Left renal cortex interstitium (tissue), 4 donors: ENCODE measurements around the gene CHMP4A. TPM values are rescaled to one million over a fixed set of nuclear protein-coding genes. Genes with fewer than 3 reads are reported as not detected.
A peak's percentile ranks its signal among the peaks of the same experiment; 100 is the strongest.

ENCODE experiments used
- DNase-seq, 4 donors: peaks; one replicate each; pipeline ENCODE4 v3.0.0-alpha.2; 2013; ENCODE audit warnings: low read depth in 4 of 4, low spot score in 2 of 4, missing footprints in 1 of 4
- polyA plus RNA-seq, 4 donors: library from polyadenylated mRNA; unstranded; fragments of 120-200 nt; gene quantifications; one replicate each; pipeline ENCODE4 v1.2.1, GENCODE V29; 2013; ENCODE audit not compliant: insufficient read length in 4 of 4

CHMP4A gene
- polyA plus RNA-seq, 4 donors: 43.3 to 76.6 (median 53.2) TPM

- DNase-seq: no peak
Measured at GRCh38 chr14:24198814-24199524, 14.3 kb downstream of the CHMP4A start.

DNA sequence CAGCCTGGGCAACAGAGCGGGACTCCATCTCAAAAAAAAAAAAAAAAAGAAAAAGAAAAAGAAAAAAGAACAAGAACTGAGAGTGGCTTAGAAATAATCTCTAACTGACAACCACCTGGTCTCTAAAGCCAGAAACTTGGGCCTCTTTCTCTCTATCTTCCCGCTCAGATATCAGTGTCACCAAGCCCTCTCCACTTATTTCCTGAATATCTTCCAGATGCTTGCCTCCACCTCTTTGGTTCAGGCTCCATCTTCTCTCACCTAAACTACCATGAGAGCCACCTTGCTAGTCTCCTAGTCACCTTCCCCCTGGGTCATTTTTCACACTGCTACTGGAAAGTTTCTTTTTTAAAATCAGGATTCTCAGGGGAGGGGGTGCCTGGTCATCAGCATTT, 16.2 kb downstream of the CHMP4A start:
- DNase-seq: no peak

- DNase-seq: no peak
Measured at GRCh38 chr14:24196071-24197055, 16.9 kb downstream of the CHMP4A start.

GRCh38 chr14:24195186-24196070, 17.9 kb downstream of the CHMP4A start, which contains the start of gene TM9SF1:
TSS of gene TM9SF1 (minus strand) at chr14:24195441. CDS start at chr14:24195019, 422 bp downstream.
- peak in 3 of 4 donors; percentile 78 to 88 (median 84) for DNase-seq

GRCh38 chr14:24194873-24195185, 18.5 kb downstream of the CHMP4A start:
- DNase-seq: no peak

GRCh38 chr14:24194186-24194872, 19.0 kb downstream of the CHMP4A start:
- DNase-seq: no peak

GRCh38 chr14:24192933-24193332, 20.4 kb downstream of the CHMP4A start:
- DNase-seq: no peak

- no peak for DNase-seq
Measured at GRCh38 chr14:24190416-24190815, 22.9 kb downstream of the CHMP4A start.

- no peak for DNase-seq
Measured at GRCh38 chr14:24189460-24189859, 23.8 kb downstream of the CHMP4A start.

GRCh38 chr14:24189059-24189375, 24.3 kb downstream of the CHMP4A start:
- DNase-seq: no peak

DNA sequence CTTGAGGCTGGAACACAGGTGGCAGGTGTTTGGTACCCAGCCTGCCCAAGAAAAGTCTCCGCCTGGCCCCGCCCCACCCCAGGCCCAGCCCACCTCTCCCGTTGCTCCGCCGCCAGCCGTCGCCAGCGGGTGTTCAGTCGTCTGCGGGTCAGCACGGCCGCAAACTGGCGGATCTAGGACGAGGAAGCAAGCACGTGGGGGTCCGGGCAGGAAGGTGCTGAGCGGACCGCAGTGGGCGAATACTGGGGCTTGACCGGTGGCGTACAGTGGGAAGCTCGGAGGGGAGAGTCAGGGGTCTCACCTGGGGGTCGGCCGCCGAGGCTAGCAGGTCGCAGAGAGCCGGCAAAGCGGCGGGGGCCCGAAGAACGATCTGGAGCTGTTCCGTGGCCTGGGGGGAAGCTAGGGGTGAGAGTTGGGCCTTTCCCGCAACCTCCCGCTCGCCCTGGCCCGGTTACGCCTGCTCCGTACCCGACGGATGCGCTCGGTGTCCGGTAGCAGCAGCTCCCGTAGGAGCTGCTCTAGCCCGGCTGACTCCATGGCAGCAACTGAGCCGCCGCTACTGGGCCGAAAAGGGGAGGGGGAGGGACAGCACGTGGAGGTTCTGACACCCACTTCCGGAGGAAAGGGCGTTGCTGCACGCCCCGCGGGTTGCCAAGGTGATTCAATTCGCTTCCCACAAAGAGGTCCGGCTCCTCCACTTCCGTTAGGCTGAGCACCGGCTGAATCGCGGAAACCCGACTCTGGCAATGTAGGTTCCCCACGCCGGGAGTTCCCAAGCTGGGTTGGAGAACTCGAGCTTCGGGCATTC, 24.8 kb downstream of the CHMP4A start, which contains the start of gene IPO4:
IPO4 (minus strand) TSS at position 566 of the 808 bp plus-strand sequence; CDS start at position 537, 29 bp downstream.
- peak in 3 of 4 donors; percentile 83 to 95 (median 87) for DNase-seq

DNA sequence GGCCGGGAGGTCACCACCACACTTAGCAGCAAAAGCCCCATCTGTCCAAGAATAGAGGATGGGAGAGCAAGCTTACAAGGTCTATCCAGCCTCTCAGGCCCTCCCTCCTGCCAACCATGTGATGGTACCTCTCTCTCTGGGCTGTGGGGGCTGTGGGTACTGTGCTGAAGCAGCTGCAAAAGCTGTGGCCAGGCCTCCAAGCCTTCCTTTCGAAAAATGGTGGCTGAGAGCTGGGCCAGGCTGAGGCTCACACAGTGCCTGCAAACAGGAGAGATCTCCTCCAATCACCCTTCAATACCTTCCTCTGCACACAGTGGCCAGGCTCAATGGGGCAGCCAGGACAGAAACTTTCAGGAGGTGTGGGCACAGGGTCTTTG, 25.8 kb downstream of the CHMP4A start:
- DNase-seq: no peak

DNA sequence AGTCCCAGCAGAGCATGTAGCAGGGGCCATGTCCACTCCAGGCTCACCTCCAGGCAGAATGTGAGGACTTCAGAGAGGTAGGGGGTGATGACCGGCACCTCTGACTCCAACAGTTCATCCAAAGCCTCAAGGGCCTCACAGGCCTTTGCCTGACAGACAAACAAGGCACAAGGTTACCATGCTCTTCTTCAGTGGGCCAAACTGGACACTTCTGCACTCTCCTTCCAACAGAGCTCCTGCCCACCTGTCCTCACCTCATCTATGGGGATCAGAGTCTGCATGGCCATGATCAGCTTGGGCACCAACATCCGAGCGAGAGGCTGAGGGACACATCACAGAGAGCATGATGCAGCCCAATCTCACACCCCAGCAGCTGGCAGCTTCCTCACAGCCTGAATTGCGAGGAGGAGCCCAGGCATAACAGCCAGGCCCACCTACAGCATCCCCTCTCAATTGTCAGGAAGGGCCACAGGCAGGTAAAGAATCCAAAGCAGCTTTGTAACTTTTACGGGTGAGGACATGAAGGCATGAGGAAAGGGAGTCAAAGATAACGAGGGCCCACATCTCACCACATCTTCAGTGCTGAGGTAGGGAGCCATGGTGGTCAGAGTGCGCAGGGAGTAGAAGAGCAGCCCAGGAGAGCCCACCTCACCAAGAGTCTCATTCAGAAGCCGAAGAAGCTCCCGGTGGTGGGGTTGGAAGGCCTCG, 26.3 kb downstream of the CHMP4A start:
- DNase-seq: no peak

DNA sequence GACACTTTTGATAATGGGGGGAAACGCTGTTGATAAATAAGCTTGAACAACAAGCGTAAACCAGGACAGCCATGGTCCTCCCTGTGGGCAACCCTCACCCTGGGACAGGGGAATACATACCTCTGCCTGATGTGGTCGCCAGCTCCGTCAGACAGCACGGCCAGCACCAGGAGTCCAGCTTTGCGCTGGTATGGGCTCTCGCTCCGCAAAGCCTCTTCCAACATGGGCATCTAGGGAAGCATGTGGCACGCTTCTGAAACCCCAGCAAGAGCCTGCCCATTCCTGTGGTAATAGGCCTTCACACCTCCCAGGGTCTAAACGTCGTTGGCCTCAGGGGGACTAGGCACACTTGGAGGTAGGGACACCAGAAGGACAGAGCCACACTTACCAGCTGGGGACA, 27.5 kb downstream of the CHMP4A start:
- DNase-seq: no peak

GRCh38 chr14:24185026-24185425, 28.3 kb downstream of the CHMP4A start:
- DNase-seq: no peak

GRCh38 chr14:24184104-24184970, 29.0 kb downstream of the CHMP4A start:
- no peak for DNase-seq

- no peak for DNase-seq
Measured at GRCh38 chr14:24183014-24183481, 30.2 kb downstream of the CHMP4A start.
